Muscle layer of colon (tissue), 2 donors: ENCODE data around the gene PDE8B.

Experiments used
- H3K27ac ChIP-seq: one replicate; pipeline ENCODE4 v1.7.0; 2013; ENCODE audit warnings: low read depth, mild to moderate bottlenecking, low read length, moderate library complexity
- H3K27me3 ChIP-seq, 2 donors: one replicate each; pipeline ENCODE4 v1.7.0; 2013; ENCODE audit warnings: low read length in 2 of 2, mild to moderate bottlenecking in 2 of 2; ENCODE audit not compliant: insufficient read depth in 2 of 2, control insufficient read depth in 1 of 2
- H3K36me3 ChIP-seq: one replicate; pipeline ENCODE4 v1.7.0; 2013; ENCODE audit warnings: mild to moderate bottlenecking, low read length; ENCODE audit not compliant: insufficient read depth
- H3K4me1 ChIP-seq: one replicate; pipeline ENCODE4 v1.7.0; 2013; ENCODE audit warnings: mild to moderate bottlenecking, low read length; ENCODE audit not compliant: insufficient read depth
- H3K4me3 ChIP-seq, 2 donors: one replicate each; pipeline ENCODE4 v1.7.0; 2013; ENCODE audit warnings: low read length in 2 of 2, low read depth in 1 of 2, mild to moderate bottlenecking in 1 of 2, moderate library complexity in 1 of 2
- H3K9ac ChIP-seq: one replicate; pipeline ENCODE4 v1.7.0; 2013; ENCODE audit warnings: low read length
- H3K9me3 ChIP-seq: one replicate; pipeline ENCODE4 v1.7.0; 2013; ENCODE audit warnings: mild to moderate bottlenecking, low read length
- donor health status: abdominal sarcoma.
- donor health status: Adenocarcinoma of cecum.

The PDE8B gene

GRCh38 chr5:77333036-77333435 is 122.6 kb downstream of the PDE8B start:
- Histone ChIP-seq H3K4me1 (peaks cover 43% of the 10 kb centered on the region), H3K4me3 (no peak overlapping the region), H3K9me3 (no peaks in the 10 kb centered on the region), H3K9ac (no peak overlapping the region), H3K27ac (no peak overlapping the region), H3K27me3 (no peaks in the 10 kb centered on the region), H3K36me3 (no peaks in the 10 kb centered on the region)

DNA sequence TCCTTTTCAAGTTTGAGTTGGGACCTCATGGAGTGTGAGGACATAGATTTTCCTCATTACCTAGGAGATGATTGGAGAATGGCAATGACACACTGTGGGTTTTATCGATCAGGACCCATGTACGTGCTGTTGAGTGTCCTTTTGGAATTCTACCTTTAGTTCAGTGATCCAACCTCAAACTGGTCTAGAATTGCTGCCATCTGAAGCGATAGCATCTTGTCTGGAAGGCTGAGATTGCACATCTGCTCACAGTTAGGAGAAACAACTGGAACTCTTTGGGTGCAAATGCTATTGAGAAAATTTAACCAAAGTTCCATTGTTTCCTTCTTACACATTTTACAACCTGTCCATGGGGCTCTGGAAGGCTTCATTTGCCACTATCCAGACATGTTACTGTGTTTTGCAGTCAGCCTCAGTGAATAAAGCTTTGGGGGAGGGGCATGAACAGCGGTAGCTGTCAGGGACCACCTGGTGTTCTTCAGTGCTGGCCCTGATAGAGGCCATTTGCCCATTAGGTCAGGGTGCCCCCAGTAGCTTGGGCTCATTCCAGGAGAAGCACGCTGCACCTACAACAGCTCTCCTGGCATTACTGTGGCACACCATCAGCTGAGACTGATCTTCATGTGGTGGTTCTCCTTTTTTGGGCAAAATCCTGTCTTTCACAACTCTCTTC is 123.1 kb downstream of the PDE8B start:
- Histone ChIP-seq H3K4me1 (peaks cover 45% of the 10 kb centered on the region), H3K9me3 (no peaks in the 10 kb centered on the region), H3K9ac (no peak overlapping the region), H3K27ac (peak overlapping the region; percentile 52), H3K27me3 (no peaks in the 10 kb centered on the region), H3K4me3 (peak overlapping the region in 1 of 2 donors; percentile 6), H3K36me3 (no peaks in the 10 kb centered on the region)

DNA sequence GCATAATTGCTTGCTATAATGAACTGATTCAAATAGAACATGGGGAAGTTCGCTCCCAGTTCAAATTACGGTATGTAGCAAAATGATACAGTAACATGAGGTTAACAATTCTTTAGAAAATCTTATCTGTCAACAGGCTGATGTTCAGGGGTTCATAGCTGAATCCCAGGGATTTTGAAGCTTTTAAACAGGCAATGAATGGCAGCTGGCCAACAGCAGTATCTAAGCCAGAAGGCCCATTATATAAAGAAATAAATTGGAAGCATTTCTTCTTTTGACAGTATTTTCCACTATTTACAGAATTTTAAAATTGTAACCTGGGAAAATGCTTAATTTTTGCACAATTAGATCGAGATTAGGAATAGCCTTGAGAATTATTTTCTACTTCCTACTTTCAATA is 126.8 kb downstream of the PDE8B start:
- no peaks in the 10 kb centered on the region for H3K36me3 ChIP-seq
- no peaks in the 10 kb centered on the region for H3K9me3 ChIP-seq
- H3K27me3 ChIP-seq: no peaks in the 10 kb centered on the region
- H3K4me1 ChIP-seq: peaks cover 33% of the 10 kb centered on the region
- no peak overlapping the region for H3K9ac ChIP-seq
- no peak overlapping the region for H3K4me3 ChIP-seq
- no peak overlapping the region for H3K27ac ChIP-seq

DNA sequence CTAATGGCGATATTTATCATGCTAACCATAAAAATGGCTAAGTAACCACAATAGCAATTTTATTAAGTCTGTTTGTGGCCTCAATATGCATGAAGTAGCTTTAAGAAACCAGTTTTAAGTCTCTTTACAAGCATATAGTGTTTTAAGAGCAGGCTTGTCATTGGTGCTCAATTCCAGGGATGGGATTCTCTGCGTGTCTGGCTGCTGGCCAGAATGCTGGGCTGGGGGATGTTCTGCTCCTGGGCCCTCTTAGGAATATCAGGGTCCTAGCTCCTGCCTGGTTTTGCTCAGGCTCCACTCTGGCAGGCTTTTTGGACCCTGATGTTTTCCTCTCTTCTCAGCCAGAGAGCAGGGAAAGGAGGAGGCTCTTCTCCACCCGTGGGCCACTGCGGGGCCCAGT is 127.2 kb downstream of the PDE8B start:
- no peak overlapping the region for H3K4me3 ChIP-seq
- H3K27me3 ChIP-seq: no peaks in the 10 kb centered on the region
- H3K27ac ChIP-seq: no peak overlapping the region
- H3K9me3 ChIP-seq: no peaks in the 10 kb centered on the region
- peaks cover 33% of the 10 kb centered on the region for H3K4me1 ChIP-seq
- no peak overlapping the region for H3K9ac ChIP-seq
- no peaks in the 10 kb centered on the region for H3K36me3 ChIP-seq

DNA sequence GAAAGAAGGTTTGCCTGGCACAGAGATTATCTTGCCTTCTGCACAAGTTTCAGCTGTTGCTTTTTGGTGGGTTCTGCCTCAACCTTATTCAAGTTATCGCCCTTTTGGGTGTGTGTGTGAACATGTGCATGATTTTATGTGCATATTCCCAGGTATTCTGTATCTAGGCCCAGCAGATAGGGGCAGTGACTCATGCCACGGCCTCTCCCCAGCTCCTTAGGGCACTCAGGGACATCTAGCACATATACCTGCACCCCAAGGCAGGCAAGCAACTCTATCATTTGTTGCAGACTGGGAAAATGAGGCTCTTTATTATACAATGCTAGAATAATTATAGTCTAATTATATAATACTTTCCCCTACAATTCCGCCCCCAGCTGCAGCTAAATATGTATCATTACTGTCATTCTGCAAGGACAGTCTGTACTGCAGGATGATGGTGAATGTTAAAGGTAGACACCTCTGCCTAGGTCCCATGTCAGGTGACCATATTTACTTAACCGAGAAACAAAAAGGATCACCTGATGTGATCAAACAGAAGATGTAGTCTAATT is 128.9 kb downstream of the PDE8B start:
- no peaks in the 10 kb centered on the region for H3K9me3 ChIP-seq
- no peak overlapping the region for H3K27ac ChIP-seq
- H3K4me3 ChIP-seq: no peak overlapping the region
- H3K36me3 ChIP-seq: no peaks in the 10 kb centered on the region
- H3K27me3 ChIP-seq: no peaks in the 10 kb centered on the region
- H3K9ac ChIP-seq: no peak overlapping the region
- H3K4me1 ChIP-seq: peaks cover 21% of the 10 kb centered on the region

- H3K9ac ChIP-seq: no peak overlapping the region
- peaks cover under 1% of the 10 kb centered on the region for H3K4me1 ChIP-seq
- no peaks in the 10 kb centered on the region for H3K9me3 ChIP-seq
- no peak overlapping the region for H3K27ac ChIP-seq
- H3K4me3 ChIP-seq: no peak overlapping the region
- no peaks in the 10 kb centered on the region for H3K36me3 ChIP-seq
- no peaks in the 10 kb centered on the region for H3K27me3 ChIP-seq
Observed at GRCh38 chr5:77343165-77343564, 132.7 kb downstream of the PDE8B start.

DNA sequence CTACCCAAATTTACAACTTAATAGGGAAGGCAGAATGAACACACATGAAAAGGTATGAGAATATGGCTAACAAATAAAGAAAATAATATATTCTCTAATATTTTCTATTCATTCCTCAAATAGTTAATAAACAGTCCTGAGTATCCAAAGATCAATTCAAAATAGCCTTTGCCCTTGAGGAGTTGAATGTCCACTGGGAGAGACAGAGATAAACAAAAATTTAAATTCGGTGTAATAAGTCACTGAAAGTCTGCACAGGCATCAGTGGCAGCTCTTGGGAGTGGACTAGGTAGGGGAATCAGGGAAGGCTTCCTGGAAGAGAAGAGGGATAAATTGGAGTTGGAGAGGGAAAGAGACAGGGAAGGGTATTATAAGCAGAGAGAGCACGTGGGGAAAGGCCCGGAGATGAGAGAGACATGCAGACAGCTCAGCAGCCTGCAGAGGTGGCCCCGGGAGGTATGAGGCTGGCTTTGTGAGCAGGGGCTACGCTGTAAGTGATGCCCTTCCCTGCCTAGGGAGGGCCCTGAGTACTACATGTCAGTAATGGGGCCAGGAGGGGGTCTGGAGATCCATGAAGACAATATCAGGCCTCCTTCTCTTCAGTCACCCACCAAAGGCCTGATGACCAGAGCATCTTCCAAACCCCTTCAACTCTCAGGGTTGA is 137.1 kb downstream of the PDE8B start:
- no peaks in the 10 kb centered on the region for H3K4me1 ChIP-seq
- H3K27ac ChIP-seq: no peak overlapping the region

DNA sequence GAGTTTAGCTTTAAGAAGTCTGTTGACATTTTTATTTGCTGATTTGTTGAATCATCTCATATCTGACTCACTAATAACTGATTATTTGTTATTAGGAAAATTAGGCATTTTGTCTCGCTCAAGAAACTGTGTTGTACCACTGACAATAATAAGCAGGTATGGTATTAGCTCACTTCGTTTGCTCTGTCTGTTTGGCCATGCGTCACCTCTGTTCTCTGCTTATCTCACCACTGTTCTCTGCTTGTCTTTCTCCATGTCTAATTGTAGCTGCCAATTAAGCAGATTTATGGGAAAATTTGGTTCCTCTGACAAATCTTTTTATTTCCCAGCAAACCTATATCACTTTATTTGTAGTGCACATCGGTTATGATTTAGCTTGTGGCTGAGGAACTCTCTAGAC is 142.8 kb downstream of the PDE8B start:
- H3K4me3 ChIP-seq: no peak overlapping the region
- H3K4me1 ChIP-seq: peaks cover 12% of the 10 kb centered on the region
- H3K27me3 ChIP-seq: no peaks in the 10 kb centered on the region
- H3K9ac ChIP-seq: no peak overlapping the region
- no peak overlapping the region for H3K27ac ChIP-seq
- H3K36me3 ChIP-seq: no peaks in the 10 kb centered on the region
- no peaks in the 10 kb centered on the region for H3K9me3 ChIP-seq

More for the DNA sequence above, 137.1 kb downstream of the PDE8B start:
- H3K4me3 ChIP-seq: no peak overlapping the region
- no peaks in the 10 kb centered on the region for H3K27me3 ChIP-seq
- H3K9me3 ChIP-seq: no peaks in the 10 kb centered on the region
- H3K36me3 ChIP-seq: no peaks in the 10 kb centered on the region
- H3K9ac ChIP-seq: no peak overlapping the region

DNA sequence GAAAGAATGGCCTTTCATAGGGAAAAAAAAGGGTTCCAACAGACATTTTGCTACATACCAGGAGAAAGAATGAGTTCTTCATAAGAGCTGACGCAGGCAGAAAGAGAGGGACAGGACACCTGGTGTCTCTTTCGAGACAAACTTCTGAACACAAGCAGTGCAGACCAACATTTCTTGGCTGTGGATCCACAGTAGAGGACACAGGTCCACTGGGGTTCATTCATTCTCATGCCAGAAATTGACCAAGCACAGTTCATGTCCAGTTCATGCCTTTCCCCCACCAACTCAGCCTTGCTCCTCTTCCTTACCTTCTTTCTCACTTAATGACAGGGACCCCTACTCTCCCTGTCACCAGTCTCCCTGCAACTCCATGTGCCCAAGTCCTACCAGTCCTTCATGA is 144.0 kb downstream of the PDE8B start:
- Histone ChIP-seq H3K9me3 (no peaks in the 10 kb centered on the region), H3K4me3 (no peak overlapping the region), H3K4me1 (peaks cover 12% of the 10 kb centered on the region), H3K9ac (no peak overlapping the region), H3K27ac (no peak overlapping the region), H3K36me3 (no peaks in the 10 kb centered on the region), H3K27me3 (no peaks in the 10 kb centered on the region)

DNA sequence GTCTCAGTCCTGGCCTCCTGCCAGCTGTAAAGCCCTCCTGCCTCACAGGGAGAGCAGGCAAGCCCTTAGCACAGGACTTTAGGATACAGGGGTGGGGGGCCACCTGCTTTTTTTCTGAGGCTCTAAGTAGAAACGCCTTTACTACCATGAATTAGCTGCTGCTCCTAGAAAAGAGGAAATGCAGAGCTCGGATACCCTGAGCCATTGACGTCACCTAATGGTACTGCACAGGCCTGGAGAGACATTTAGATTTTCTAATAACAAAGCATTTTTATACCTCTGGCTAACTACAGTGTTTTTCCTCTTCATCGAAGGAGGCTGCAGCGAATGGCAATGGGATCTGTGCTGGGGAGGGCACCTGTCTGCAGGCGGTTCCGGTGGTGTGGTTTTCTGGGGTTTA is 144.6 kb downstream of the PDE8B start:
- Histone ChIP-seq H3K27ac (no peak overlapping the region), H3K27me3 (no peaks in the 10 kb centered on the region), H3K4me3 (no peak overlapping the region), H3K36me3 (no peaks in the 10 kb centered on the region), H3K9ac (no peak overlapping the region), H3K9me3 (no peaks in the 10 kb centered on the region), H3K4me1 (peaks cover 12% of the 10 kb centered on the region)

GRCh38 chr5:77355751-77356150 is 145.3 kb downstream of the PDE8B start:
- peaks cover 12% of the 10 kb centered on the region for H3K4me1 ChIP-seq
- H3K36me3 ChIP-seq: no peaks in the 10 kb centered on the region
- H3K27ac ChIP-seq: peak overlapping the region; percentile 21
- H3K9ac ChIP-seq: no peak overlapping the region
- H3K4me3 ChIP-seq: no peak overlapping the region
- no peaks in the 10 kb centered on the region for H3K27me3 ChIP-seq
- H3K9me3 ChIP-seq: no peaks in the 10 kb centered on the region

DNA sequence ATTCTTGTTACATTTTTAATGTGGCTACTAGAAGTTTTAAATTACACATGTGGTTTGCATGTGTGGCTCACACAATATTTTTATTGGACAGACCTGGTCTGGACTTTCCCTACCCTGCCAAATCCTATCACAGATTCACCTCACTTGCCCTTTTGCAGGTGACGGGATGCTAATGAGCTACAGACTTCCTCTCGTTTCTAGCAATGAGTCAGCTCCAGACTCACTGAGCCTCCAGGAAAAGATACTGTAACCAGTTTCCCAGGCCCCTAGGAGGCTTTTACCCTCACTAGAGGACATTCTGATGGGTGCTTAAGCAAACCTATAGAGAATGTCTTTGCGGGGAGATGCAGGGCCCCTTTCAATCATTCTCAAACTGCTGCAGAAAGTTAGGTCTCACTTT is 146.3 kb downstream of the PDE8B start:
- Histone ChIP-seq H3K4me1 (peaks cover 12% of the 10 kb centered on the region), H3K27me3 (no peaks in the 10 kb centered on the region), H3K9ac (no peak overlapping the region), H3K9me3 (no peaks in the 10 kb centered on the region), H3K4me3 (no peak overlapping the region), H3K27ac (no peak overlapping the region), H3K36me3 (no peaks in the 10 kb centered on the region)
